Keratinocyte (primary cell): ENCODE results near the gene TPPP2. TPM values are rescaled to one million over a fixed set of nuclear protein-coding genes. Genes with fewer than 3 reads are reported as not detected.
"Not testable (repeated sequence)": the region's sequence is repeated elsewhere in the genome, so short reads cannot be mapped to it uniquely, and the experiment has no call there.

Experiments used
- DNase-seq: peaks from one replicate; pipeline ENCODE4 v3.0.0-alpha.2; 2011; ENCODE audit warnings: low read depth, missing footprints, low spot score
- FAIRE-seq: peaks from 2 replicates; lab custom pipeline; 2011; peaks lifted over from hg19 to GRCh38; lab: Jason Lieb, UNC
- H2AFZ ChIP-seq: 2 replicates; pipeline ENCODE4 v1.6.0; 2012; ENCODE audit warnings: low read length, control low read depth, inconsistent platforms; ENCODE audit not compliant: control insufficient read depth
- H3K27ac ChIP-seq: 2 replicates; pipeline ENCODE4 v1.5.1; 2011; ENCODE audit warnings: low read length; ENCODE audit not compliant: control insufficient read depth, insufficient read depth
- H3K27me3 ChIP-seq: 3 replicates; pipeline ENCODE4 v1.6.0; 2011; ENCODE audit warnings: low read length; ENCODE audit not compliant: control insufficient read depth, insufficient read depth; ENCODE audit errors: extremely low read depth
- H3K36me3 ChIP-seq, 2 experiments: 2 replicates in 1 of 2; 3 replicates in 1 of 2; pipeline ENCODE4 v1.5.1; 2011; ENCODE audit warnings: low read length in 2 of 2, mild to moderate bottlenecking in 1 of 2; ENCODE audit not compliant: control insufficient read depth in 2 of 2, insufficient read depth in 2 of 2; ENCODE audit errors: extremely low read depth in 1 of 2
- H3K4me1 ChIP-seq: 3 replicates; pipeline ENCODE4 v1.5.1; 2011; ENCODE audit warnings: low read length; ENCODE audit not compliant: control insufficient read depth, insufficient read depth; ENCODE audit errors: extremely low read depth
- H3K4me2 ChIP-seq: 3 replicates; pipeline ENCODE4 v1.6.0; 2011; ENCODE audit warnings: low read depth, low read length; ENCODE audit not compliant: control insufficient read depth, insufficient read depth; ENCODE audit errors: extremely low read depth
- H3K4me3 ChIP-seq, 3 experiments: fragments of 200-600 bp in 1 of 3; sonication (generic) in 1 of 3; 2 replicates in 2 of 3; 3 replicates in 1 of 3; pipeline ENCODE4 v1.5.1; 2011 to 2016; ENCODE audit warnings: low read length in 3 of 3, mild to moderate bottlenecking in 3 of 3, control low read depth in 2 of 3, inconsistent platforms in 1 of 3, low read depth in 1 of 3, mixed read lengths in 1 of 3, mixed run types in 1 of 3, moderate library complexity in 1 of 3; ENCODE audit not compliant: control insufficient read depth in 2 of 3, insufficient read depth in 2 of 3; ENCODE audit errors: extremely low read depth in 1 of 3
- H3K79me2 ChIP-seq: 2 replicates; pipeline ENCODE4 v1.6.0; 2012; ENCODE audit warnings: low read length; ENCODE audit not compliant: control insufficient read depth, insufficient read depth
- H3K9ac ChIP-seq: 3 replicates; pipeline ENCODE4 v1.6.0; 2011; ENCODE audit warnings: low read length; ENCODE audit not compliant: control insufficient read depth, insufficient read depth; ENCODE audit errors: extremely low read depth
- H3K9me1 ChIP-seq: 3 replicates; pipeline ENCODE4 v1.6.0; 2011; ENCODE audit warnings: low read length; ENCODE audit not compliant: control insufficient read depth, insufficient read depth; ENCODE audit errors: extremely low read depth
- H3K9me3 ChIP-seq: 2 replicates; pipeline ENCODE4 v1.5.1; 2012; ENCODE audit warnings: low read depth, low read length; ENCODE audit not compliant: control insufficient read depth
- H4K20me1 ChIP-seq: 3 replicates; pipeline ENCODE4 v1.6.0; 2011; ENCODE audit warnings: low read length; ENCODE audit not compliant: control insufficient read depth, insufficient read depth; ENCODE audit errors: extremely low read depth
- EZH2 ChIP-seq: IDR thresholded peaks from one replicate; pipeline ENCODE4 v1.6.1; 2012; ENCODE audit warnings: inconsistent platforms, mild to moderate bottlenecking, low read length, moderate library complexity
- dilution Hi-C: fragments of 300-500 bp; cut with MboI; formaldehyde crosslinking; loops from one replicate; pipeline ENCODE4 v1.7.0; 2020; ENCODE audit warnings: low sequenced_read_pairs; ENCODE audit not compliant: extremely low pct_ligation_motif_present
- polyA plus RNA-seq, 5 experiments: library from polyadenylated mRNA; depleted of rRNA in 3 of 5; stranded (reverse) in 3 of 5; stranded (forward) in 1 of 5; unstranded in 1 of 5; fragments of >200 nt; gene quantifications; 1 replicate in 1 of 5; 2 replicates in 3 of 5; 3 replicates in 1 of 5; pipeline versions ENCODE4 v1.2.1 to v1.2.3, GENCODE V29; 2011 to 2012; ENCODE audit warnings: missing spikeins in 2 of 5, low read depth in 1 of 5, low replicate concordance in 1 of 5
- TF ChIP-seq, protein P1 (sequence below), 3 experiments: IDR thresholded peaks in 1 of 3; conservative IDR thresholded peaks in 1 of 3; optimal IDR thresholded peaks in 1 of 3; 2 replicates in 2 of 3; 3 replicates in 1 of 3; pipeline versions ENCODE3 to v1.5.1; 2011; ENCODE audit warnings: low read length in 3 of 3, mild to moderate bottlenecking in 3 of 3, moderate library complexity in 2 of 3, control low read depth in 1 of 3, inconsistent platforms in 1 of 3; ENCODE audit not compliant: insufficient read depth in 2 of 3; ENCODE audit errors: extremely low read depth in 1 of 3

TPPP2 gene
- polyA plus RNA-seq, 1 donor (not counting 4 experiments of a cell fraction or from before 2014, with no cell fraction given), result not detected

DNA sequence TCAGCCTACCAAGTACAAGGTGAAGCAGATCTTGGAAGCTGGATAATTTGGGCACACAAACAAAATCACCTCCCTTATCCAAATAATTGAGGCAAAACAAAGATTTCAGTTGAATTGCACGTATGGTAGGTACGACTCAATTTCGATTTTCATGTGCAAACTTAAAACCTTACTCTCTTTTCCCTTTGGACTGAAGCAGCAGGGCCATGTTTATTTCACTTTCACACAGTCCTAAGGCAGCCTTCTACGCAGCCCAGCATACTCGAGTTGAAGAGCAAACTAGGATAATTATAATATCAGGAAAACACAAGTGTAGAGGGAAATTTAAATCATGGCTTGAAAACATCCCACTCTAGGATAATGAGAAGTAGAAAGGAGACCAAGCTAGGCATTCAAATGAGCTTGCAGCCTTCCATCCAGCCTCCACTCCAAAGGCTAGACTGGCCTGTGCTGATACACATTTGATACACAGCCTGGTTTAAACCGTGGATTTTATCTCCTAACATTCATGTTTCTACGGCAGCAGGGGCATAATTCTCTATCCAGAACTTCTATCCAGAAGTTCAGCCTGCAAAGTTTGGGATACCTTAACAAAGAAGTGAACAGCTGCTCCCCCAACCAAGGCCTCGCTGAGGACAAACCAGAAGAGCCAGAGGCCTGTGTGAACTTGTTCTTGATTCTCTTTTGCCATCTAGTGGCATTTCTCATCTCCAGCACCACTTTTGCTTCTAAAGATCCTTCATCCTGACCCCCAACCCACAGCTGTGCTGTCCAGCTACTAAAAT lies 9.8 kb downstream of the TPPP2 start:
- DNase-seq (no peak), FAIRE-seq (peak; percentile 73)
- Histone ChIP-seq H3K79me2 (peaks cover 12% of the 10 kb centered on the region), H3K27ac (no peak overlapping the region), H3K4me3 (no peak overlapping the region), H3K9ac (no peak overlapping the region), H3K4me2 (peak overlapping the region; percentile 9), H3K9me1 (no peaks in the 10 kb centered on the region), H3K9me3 (no peaks in the 10 kb centered on the region), H2AFZ (peak overlapping the region; percentile 11), H3K4me1 (peaks cover 53% of the 10 kb centered on the region), H3K36me3 (no peaks in the 10 kb centered on the region), H3K27me3 (no peaks in the 10 kb centered on the region), H4K20me1 (no peaks in the 10 kb centered on the region)
- TF ChIP-seq EZH2, result no peak
- TF ChIP-seq, protein P1, sequence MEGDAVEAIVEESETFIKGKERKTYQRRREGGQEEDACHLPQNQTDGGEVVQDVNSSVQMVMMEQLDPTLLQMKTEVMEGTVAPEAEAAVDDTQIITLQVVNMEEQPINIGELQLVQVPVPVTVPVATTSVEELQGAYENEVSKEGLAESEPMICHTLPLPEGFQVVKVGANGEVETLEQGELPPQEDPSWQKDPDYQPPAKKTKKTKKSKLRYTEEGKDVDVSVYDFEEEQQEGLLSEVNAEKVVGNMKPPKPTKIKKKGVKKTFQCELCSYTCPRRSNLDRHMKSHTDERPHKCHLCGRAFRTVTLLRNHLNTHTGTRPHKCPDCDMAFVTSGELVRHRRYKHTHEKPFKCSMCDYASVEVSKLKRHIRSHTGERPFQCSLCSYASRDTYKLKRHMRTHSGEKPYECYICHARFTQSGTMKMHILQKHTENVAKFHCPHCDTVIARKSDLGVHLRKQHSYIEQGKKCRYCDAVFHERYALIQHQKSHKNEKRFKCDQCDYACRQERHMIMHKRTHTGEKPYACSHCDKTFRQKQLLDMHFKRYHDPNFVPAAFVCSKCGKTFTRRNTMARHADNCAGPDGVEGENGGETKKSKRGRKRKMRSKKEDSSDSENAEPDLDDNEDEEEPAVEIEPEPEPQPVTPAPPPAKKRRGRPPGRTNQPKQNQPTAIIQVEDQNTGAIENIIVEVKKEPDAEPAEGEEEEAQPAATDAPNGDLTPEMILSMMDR (optimal IDR thresholded peaks at IDR 0.05 in 1 of 3, IDR thresholded peaks at IDR 0.05 in 1 of 3, conservative IDR thresholded peaks at IDR 0.05 in 1 of 3; ENCODE audit: extremely low read depth in 1 of 3, insufficient read depth in 2 of 3, low read length in 3 of 3), result peak; percentile 67 to 73 (median 72)
- dilution Hi-C loops, result no loop called here

DNA sequence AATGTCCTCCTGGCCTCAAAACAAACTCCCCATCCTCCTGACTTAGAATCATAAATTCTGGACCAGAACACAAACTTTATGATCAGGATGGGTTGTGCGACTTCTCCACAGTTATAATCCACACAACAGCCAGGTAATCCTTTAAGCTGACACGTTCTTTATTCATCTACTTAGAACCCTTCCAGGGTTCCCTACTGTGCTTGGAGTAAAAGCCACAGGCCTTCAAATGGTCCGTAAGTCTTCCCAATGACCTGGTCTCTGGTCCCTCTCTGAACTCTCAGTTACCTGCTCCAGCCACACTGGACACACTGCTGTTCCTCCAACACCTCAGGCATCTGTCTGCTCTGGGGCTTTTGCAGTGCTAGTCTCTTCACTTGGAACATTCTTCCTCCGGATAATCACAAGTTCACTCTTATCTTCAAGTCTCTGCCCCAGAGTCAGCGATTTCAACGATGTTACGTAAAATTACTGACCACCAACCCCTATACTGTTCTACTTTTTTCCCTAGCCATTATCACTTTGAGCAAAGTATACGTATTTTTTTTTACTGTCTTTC lies 10.4 kb downstream of the TPPP2 start:
- H3K27ac ChIP-seq, result no peak overlapping the region
- no peaks in the 10 kb centered on the region for H4K20me1 ChIP-seq
- no peak overlapping the region for H3K4me3 ChIP-seq
- H2AFZ ChIP-seq, result peak overlapping the region; percentile 32
- no peaks in the 10 kb centered on the region for H3K9me1 ChIP-seq
- H3K36me3 ChIP-seq, result no peaks in the 10 kb centered on the region
- H3K4me2 ChIP-seq, result peak overlapping the region; percentile 9
- no peaks in the 10 kb centered on the region for H3K9me3 ChIP-seq
- TF ChIP-seq EZH2, result no peak
- TF ChIP-seq, protein P1 (optimal IDR thresholded peaks at IDR 0.05 in 1 of 3, IDR thresholded peaks at IDR 0.05 in 1 of 3, conservative IDR thresholded peaks at IDR 0.05 in 1 of 3; ENCODE audit: extremely low read depth in 1 of 3, insufficient read depth in 2 of 3, low read length in 3 of 3), result no peak
- H3K79me2 ChIP-seq, result peaks cover 12% of the 10 kb centered on the region
- H3K9ac ChIP-seq, result no peak overlapping the region
- dilution Hi-C loops, result no loop called here
- FAIRE-seq (peak; percentile 9), DNase-seq (no peak)
- H3K4me1 ChIP-seq, result peaks cover 53% of the 10 kb centered on the region
- H3K27me3 ChIP-seq, result no peaks in the 10 kb centered on the region

DNA sequence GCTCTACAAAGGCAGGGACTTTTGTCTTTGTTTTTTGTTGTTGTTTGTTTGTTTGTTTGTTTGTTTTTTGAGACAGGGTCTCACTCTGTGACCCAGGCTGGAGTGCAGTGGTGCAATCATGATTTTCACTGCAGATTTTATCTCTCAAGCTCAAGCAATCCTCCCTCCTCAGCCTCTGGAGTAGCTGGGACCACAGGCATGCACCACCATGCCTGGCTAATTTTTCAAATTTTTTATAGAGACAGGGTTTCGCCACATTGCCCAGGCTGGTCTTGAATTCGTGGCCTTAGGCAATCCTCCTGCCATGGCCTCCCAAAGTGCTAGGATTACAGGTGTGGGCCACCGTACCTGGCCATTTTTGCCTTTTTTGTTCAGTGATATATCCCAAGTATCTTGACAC lies 10.9 kb downstream of the TPPP2 start:
- H3K4me2 ChIP-seq, DNase-seq, FAIRE-seq, H3K9ac ChIP-seq, H4K20me1 ChIP-seq, H2AFZ ChIP-seq, H3K9me1 ChIP-seq, H3K36me3 ChIP-seq, H3K9me3 ChIP-seq, dilution Hi-C loops, H3K27me3 ChIP-seq, H3K4me3 ChIP-seq: not testable (repeated sequence)
- Histone ChIP-seq H3K4me1 (peaks cover 53% of the 10 kb centered on the region), H3K79me2 (peaks cover 12% of the 10 kb centered on the region), H3K27ac (peak overlapping the region; percentile 90)
